Fibroblast of lung (primary cell): Measurements from ENCODE around the gene SMPDL3B.

Experiments
- CTCF ChIP-seq, 2 donors: IDR thresholded peaks in 1 of 2; conservative IDR thresholded peaks in 1 of 2; 1 replicate in 1 of 2; 2 replicates in 1 of 2; pipeline ENCODE4 v1.5.1; 2011 to 2012; ENCODE audit warnings: low read length in 2 of 2, control low read depth in 1 of 2, inconsistent platforms in 1 of 2, low read depth in 1 of 2, mild to moderate bottlenecking in 1 of 2
- EZH2 ChIP-seq: IDR thresholded peaks from 2 replicates; pipeline ENCODE4 v1.5.1; 2012; ENCODE audit warnings: low read length, control low read depth, mild to moderate bottlenecking; ENCODE audit errors: missing control alignments

DNA sequence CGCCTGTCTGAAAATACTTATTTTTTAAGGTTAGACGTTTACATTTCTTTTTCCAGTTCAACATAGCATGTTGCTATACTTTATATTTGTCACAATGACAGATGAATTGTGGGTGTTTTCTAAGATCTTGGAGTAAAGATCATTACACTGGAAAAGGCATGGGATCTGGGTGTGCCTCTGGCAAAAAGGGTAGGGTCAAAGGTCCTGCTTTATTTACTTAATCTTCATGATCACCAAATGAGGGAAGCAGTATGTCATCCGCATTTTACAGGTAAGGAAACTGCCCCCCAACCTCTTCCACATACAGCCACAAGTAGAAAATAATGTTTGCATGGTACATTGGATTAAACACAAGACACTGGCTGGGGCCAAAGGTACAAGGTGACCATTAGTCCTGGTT is 12.5 kb upstream of the SMPDL3B start:
- no peak for TF ChIP-seq EZH2
- no peak for TF ChIP-seq CTCF (conservative IDR thresholded peaks at IDR 0.05 in 1 of 2, IDR thresholded peaks at IDR 0.05 in 1 of 2; ENCODE audit: low read depth in 1 of 2, low read length in 2 of 2)
